ENCODE data around the gene NCOA3.
"Not testable (repeated sequence)": the region's sequence is repeated elsewhere in the genome, so short reads cannot be mapped to it uniquely, and the experiment has no call there.

The NCOA3 gene

DNA sequence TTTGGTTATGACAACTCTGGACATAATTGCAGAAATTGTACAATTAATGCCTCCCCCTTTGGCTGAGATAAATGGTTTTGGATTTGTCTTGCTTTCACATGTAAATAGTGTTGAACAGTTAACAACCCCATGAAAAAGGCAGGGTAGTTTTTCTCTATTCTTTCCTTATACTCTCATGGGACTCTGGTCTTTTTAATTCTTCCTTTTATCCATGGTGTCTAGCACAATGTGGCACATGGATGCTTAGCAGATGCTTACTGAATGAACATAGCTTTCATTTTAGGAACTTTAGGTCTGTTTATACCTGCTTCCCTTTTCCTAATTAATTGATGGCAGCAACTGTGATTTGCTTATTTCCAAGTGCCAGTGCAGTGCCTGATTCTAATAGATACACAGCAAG is 75.6 kb downstream of the NCOA3 start:
- no peak overlapping the region for H3K27ac ChIP-seq (ENCODE audit: low read depth, low read length)
- H4K20me1 ChIP-seq (ENCODE audit: control insufficient read depth, insufficient read depth, low read depth, low read length), result peaks cover 46% of the 10 kb centered on the region
- H3K36me3 ChIP-seq (ENCODE audit: control insufficient read depth, low read length), result peaks cover 79% of the 10 kb centered on the region
- peaks cover 100% of the 10 kb centered on the region for H3K79me2 ChIP-seq (ENCODE audit: control insufficient read depth, low read length)
- peaks cover 61% of the 10 kb centered on the region for H3F3A ChIP-seq (ENCODE audit: control insufficient read depth, insufficient read depth)
- H3K4me3 ChIP-seq (ENCODE audit: low read length), result no peak overlapping the region
- H3K9me2 ChIP-seq (replicated peaks; ENCODE audit: control insufficient read depth, low read length), result no peaks in the 10 kb centered on the region
- peaks cover 88% of the 10 kb centered on the region for H3K4me1 ChIP-seq (ENCODE audit: control insufficient read depth, low read length)
- TF ChIP-seq, protein P1, sequence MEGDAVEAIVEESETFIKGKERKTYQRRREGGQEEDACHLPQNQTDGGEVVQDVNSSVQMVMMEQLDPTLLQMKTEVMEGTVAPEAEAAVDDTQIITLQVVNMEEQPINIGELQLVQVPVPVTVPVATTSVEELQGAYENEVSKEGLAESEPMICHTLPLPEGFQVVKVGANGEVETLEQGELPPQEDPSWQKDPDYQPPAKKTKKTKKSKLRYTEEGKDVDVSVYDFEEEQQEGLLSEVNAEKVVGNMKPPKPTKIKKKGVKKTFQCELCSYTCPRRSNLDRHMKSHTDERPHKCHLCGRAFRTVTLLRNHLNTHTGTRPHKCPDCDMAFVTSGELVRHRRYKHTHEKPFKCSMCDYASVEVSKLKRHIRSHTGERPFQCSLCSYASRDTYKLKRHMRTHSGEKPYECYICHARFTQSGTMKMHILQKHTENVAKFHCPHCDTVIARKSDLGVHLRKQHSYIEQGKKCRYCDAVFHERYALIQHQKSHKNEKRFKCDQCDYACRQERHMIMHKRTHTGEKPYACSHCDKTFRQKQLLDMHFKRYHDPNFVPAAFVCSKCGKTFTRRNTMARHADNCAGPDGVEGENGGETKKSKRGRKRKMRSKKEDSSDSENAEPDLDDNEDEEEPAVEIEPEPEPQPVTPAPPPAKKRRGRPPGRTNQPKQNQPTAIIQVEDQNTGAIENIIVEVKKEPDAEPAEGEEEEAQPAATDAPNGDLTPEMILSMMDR (IDR thresholded peaks at IDR 0.05; ENCODE audit: low read depth, low read length, poor library complexity, severe bottlenecking), result no peak
- no peak for TF ChIP-seq EZH2phosphoT487 (IDR thresholded peaks at IDR 0.05; ENCODE audit: borderline replicate concordance, low read length)
- no peak overlapping the region for H3K4me2 ChIP-seq (ENCODE audit: low read length)
- no peaks in the 10 kb centered on the region for H3K27me3 ChIP-seq (ENCODE audit: control insufficient read depth, low read length)
- no peaks in the 10 kb centered on the region for H3K9me3 ChIP-seq (ENCODE audit: control insufficient read depth, insufficient read depth, low read length)

DNA sequence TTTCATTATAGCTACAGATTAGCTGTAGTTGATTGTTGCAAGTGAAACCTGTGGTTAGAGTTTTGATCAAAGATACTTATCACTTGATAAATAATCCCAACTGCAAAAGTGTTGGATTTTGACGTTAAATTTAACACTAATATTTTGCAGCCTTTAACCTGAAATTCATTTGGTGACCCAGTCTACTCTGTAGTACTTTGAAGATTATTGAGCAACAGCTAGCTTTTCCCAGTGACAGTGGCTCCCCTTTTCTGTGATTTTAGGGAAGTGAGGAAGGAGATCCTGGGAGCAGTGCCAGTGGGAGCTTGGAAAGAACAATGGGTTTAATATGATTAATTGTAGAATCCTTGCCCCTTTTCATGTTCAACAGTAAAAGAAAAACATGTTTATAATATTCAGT is 76.9 kb downstream of the NCOA3 start:
- peaks cover 49% of the 10 kb centered on the region for H4K20me1 ChIP-seq (ENCODE audit: control insufficient read depth, insufficient read depth, low read depth, low read length)
- no peaks in the 10 kb centered on the region for H3K9me2 ChIP-seq (replicated peaks; ENCODE audit: control insufficient read depth, low read length)
- peaks cover 62% of the 10 kb centered on the region for H3F3A ChIP-seq (ENCODE audit: control insufficient read depth, insufficient read depth)
- H3K9me3 ChIP-seq (ENCODE audit: control insufficient read depth, insufficient read depth, low read length), result no peaks in the 10 kb centered on the region
- H3K36me3 ChIP-seq (ENCODE audit: control insufficient read depth, low read length), result peaks cover 79% of the 10 kb centered on the region
- no peaks in the 10 kb centered on the region for H3K27me3 ChIP-seq (ENCODE audit: control insufficient read depth, low read length)
- H3K79me2 ChIP-seq (ENCODE audit: control insufficient read depth, low read length), result peaks cover 100% of the 10 kb centered on the region
- H3K4me1 ChIP-seq (ENCODE audit: control insufficient read depth, low read length), result peaks cover 83% of the 10 kb centered on the region
- no peak overlapping the region for H3K4me2 ChIP-seq (ENCODE audit: low read length)
- no peak overlapping the region for H3K27ac ChIP-seq (ENCODE audit: low read depth, low read length)
- TF ChIP-seq, protein P1 (IDR thresholded peaks at IDR 0.05; ENCODE audit: low read depth, low read length, poor library complexity, severe bottlenecking), result no peak
- no peak for TF ChIP-seq EZH2phosphoT487 (IDR thresholded peaks at IDR 0.05; ENCODE audit: borderline replicate concordance, low read length)
- H3K4me3 ChIP-seq (ENCODE audit: low read length), result no peak overlapping the region

DNA sequence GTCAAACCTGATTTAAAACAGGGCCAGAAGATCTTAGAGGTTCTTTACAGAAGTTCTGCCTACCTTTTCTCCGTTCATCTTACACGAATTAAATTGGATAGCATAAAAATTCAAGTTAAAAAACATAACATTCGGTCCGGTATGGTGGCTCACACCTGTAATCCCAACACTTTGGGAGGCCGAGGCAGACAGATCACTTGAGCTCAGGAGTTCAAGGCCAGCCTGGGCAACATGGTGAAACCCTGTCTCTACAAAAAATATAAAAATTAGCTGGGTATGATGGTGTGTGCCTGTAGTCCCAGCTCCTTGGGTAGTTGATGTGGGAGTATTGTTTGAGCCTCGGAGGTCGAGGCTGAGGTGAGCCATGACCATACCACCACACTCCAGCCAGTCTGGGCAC is 79.0 kb downstream of the NCOA3 start:
- H3K9me2 ChIP-seq (replicated peaks; ENCODE audit: control insufficient read depth, low read length); H3K4me3 ChIP-seq (ENCODE audit: low read length); H3K4me2 ChIP-seq (ENCODE audit: low read length); H3K27me3 ChIP-seq (ENCODE audit: control insufficient read depth, low read length); H3K9me3 ChIP-seq (ENCODE audit: control insufficient read depth, insufficient read depth, low read length); H3K27ac ChIP-seq (ENCODE audit: low read depth, low read length): not testable (repeated sequence)
- Histone ChIP-seq H4K20me1 (ENCODE audit: control insufficient read depth, insufficient read depth, low read depth, low read length) (peaks cover 41% of the 10 kb centered on the region), H3K36me3 (ENCODE audit: control insufficient read depth, low read length) (peaks cover 87% of the 10 kb centered on the region), H3K79me2 (ENCODE audit: control insufficient read depth, low read length) (peaks cover 100% of the 10 kb centered on the region), H3F3A (ENCODE audit: control insufficient read depth, insufficient read depth) (peaks cover 62% of the 10 kb centered on the region), H3K4me1 (ENCODE audit: control insufficient read depth, low read length) (peaks cover 79% of the 10 kb centered on the region)

DNA sequence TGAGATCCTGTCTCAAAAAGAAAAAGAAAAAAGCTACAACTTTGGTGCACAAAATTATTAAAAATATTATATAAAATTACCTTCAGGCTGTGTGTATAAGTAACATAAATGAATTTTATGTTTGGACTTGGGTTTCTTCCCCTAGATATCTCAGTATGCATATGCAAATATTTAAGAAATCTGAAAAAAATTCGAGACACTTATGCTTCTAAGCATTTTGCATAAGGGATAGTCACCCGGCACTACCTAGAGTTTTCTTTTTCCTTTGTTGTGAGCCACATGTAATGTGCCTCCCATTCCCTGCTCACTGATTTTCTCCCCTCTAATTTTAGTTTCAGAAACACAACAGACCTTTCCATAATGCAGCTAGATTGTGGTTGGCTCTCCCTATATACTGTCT is 79.4 kb downstream of the NCOA3 start:
- TF ChIP-seq EZH2phosphoT487 (IDR thresholded peaks at IDR 0.05; ENCODE audit: borderline replicate concordance, low read length), result no peak
- TF ChIP-seq, protein P1 (IDR thresholded peaks at IDR 0.05; ENCODE audit: low read depth, low read length, poor library complexity, severe bottlenecking), result no peak
- Histone ChIP-seq H3K27ac (ENCODE audit: low read depth, low read length) (no peak overlapping the region), H3F3A (ENCODE audit: control insufficient read depth, insufficient read depth) (peaks cover 62% of the 10 kb centered on the region), H3K36me3 (ENCODE audit: control insufficient read depth, low read length) (peaks cover 87% of the 10 kb centered on the region), H3K4me3 (ENCODE audit: low read length) (no peak overlapping the region), H3K79me2 (ENCODE audit: control insufficient read depth, low read length) (peaks cover 100% of the 10 kb centered on the region), H3K4me1 (ENCODE audit: control insufficient read depth, low read length) (peaks cover 75% of the 10 kb centered on the region), H3K4me2 (ENCODE audit: low read length) (no peak overlapping the region), H3K9me2 (replicated peaks; ENCODE audit: control insufficient read depth, low read length) (no peaks in the 10 kb centered on the region), H3K9me3 (ENCODE audit: control insufficient read depth, insufficient read depth, low read length) (no peaks in the 10 kb centered on the region), H4K20me1 (ENCODE audit: control insufficient read depth, insufficient read depth, low read depth, low read length) (peaks cover 39% of the 10 kb centered on the region), H3K27me3 (ENCODE audit: control insufficient read depth, low read length) (no peaks in the 10 kb centered on the region)
